Measurements from ENCODE around the gene ASXL1.

DNA sequence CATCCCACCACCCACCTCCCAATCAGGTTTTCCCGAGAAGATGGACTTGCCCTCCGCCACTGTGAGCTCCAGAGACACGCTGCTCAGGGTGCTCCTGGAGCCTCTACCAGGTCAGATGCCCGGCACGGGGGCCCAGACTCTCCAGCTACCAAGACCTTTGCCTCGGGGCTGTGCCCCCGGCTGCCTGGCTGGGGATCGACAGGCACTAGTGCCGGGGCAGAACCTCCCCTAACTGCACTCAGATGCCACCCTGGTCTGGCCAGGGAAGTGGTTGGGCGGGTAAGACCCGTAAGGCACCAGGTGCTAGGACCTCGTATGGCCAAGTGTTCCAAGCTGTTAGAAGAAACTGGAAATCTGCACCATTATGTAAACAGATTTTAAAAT, 100.7 kb downstream of the ASXL1 start:
- TF ChIP-seq POLR2AphosphoS5 (IDR thresholded peaks at IDR 0.05): no peak
- TF ChIP-seq, protein P1, sequence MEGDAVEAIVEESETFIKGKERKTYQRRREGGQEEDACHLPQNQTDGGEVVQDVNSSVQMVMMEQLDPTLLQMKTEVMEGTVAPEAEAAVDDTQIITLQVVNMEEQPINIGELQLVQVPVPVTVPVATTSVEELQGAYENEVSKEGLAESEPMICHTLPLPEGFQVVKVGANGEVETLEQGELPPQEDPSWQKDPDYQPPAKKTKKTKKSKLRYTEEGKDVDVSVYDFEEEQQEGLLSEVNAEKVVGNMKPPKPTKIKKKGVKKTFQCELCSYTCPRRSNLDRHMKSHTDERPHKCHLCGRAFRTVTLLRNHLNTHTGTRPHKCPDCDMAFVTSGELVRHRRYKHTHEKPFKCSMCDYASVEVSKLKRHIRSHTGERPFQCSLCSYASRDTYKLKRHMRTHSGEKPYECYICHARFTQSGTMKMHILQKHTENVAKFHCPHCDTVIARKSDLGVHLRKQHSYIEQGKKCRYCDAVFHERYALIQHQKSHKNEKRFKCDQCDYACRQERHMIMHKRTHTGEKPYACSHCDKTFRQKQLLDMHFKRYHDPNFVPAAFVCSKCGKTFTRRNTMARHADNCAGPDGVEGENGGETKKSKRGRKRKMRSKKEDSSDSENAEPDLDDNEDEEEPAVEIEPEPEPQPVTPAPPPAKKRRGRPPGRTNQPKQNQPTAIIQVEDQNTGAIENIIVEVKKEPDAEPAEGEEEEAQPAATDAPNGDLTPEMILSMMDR (IDR thresholded peaks at IDR 0.05): no peak
- TF ChIP-seq POLR2A (IDR thresholded peaks at IDR 0.05): no peak
